ENCODE results near the gene SUCLG2.

The SUCLG2 gene

DNA sequence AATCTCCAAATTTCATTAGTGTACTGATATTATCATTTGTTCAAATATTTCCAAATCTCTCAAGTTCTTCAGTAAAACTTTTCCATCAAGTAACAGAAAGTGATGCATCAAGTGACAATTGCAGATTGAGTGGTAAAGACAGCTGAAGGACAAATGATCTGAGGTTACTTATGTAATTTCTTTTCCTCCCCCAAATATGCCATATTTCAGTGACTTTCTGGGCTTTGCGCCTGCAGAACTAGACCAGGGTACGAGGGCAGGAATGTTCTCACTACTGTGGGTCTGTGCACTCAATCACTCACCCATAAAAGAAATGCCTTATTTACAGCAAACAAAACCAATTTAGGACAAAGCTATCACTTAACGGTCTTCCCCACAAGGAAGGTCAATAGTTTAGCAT, 4.7 kb downstream of the SUCLG2 start:
- DNase-seq (ENCODE audit: low spot score) (no peak), FAIRE-seq (no peak)

DNA sequence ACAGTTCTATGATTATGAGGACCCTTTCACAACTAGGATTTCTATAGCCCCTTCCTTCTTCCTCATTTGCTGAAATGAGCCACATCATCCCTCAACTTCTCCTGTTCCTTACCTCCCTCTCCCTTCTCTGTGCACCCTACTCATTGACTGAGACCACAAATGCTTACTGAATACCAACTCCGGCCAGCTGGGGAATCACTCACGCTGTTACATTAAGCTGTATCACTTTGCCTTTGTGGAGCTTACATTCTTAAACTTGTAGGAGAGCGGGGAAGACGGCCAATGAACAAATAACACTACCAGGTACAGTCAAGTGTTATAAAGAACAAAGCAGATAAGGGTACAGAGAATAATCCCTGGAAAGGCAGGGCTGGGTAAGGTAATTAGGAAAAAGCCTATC, 5.7 kb downstream of the SUCLG2 start:
- peak; percentile 78 for FAIRE-seq
- peak; percentile 72 for DNase-seq (ENCODE audit: low spot score)

DNA sequence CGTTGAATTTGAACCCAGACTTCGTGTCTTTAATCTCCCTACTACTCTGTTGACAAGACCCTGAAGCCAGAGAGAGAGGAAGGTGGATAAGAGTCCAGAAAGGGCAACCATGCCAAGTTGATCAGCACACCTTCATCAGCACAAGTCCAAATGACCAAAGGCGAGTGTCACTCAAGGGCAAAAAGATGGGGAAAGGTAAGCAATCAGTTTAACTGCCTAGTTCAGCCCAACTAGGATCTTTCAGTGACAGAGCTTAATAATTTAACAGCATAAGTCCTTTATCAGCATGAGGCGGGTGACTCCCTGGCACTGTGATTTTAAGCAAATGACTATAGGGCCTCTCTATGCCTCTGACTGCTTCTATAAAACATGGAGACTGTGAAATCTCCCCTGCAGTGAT, 6.2 kb downstream of the SUCLG2 start:
- FAIRE-seq (no peak), DNase-seq (ENCODE audit: low spot score) (peak; percentile 54)

DNA sequence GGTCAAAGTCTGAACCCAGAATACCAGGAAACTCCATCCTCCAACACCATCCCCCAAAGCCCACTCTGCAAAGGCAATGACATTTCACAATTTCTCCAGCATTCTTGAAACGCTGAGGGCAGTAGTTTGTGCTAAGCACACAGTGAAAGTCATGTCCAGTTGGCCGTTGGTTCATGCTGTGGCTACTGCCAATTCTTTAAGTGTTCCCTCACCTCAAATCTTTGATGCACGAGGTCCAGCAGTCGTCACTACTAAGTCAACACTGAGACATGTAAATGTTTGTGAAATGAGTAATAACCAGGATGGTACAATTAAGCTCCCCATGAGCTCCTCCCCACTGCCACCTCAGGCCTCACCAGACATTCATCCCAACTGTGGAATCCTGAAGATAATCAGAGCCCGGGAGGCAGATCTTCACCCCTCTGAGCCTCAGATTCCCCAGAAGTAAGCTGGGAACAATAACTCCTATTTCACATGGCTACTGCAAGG, 7.0 kb downstream of the SUCLG2 start:
- peak; percentile 98 for FAIRE-seq
- peak; percentile 99 for DNase-seq (ENCODE audit: low spot score)

DNA sequence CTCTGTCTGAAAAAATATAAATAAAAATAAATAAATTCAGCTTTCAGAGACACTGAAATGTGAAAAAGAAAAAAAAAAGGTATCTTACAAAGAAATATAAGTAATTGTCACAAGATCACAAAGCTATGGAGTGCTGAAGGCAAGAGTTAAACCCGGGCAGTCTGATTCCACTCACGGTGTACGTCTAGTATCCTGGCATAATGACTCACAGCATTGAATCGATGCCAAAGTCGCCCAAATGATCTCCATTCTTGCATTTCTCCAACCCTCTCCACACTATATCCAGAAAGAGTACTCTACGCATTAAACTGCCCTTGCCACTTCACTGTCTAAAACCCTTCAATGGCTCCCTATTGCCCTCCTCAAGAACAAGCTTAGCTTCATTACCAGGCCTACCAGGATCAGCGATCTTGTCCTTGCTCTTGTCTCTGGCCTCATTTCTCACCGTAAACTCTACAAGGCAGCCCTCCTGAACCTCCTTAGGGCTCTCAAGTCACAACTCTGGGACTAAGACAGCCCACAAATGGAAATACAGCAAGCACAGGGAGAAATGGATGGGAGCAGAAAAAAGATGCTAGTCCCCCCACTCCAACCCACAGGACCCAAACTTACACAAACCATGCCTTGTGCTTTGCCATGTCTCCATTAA, 7.7 kb downstream of the SUCLG2 start:
- FAIRE-seq (peak; percentile 86), DNase-seq (ENCODE audit: low spot score) (peak; percentile 73)

DNA sequence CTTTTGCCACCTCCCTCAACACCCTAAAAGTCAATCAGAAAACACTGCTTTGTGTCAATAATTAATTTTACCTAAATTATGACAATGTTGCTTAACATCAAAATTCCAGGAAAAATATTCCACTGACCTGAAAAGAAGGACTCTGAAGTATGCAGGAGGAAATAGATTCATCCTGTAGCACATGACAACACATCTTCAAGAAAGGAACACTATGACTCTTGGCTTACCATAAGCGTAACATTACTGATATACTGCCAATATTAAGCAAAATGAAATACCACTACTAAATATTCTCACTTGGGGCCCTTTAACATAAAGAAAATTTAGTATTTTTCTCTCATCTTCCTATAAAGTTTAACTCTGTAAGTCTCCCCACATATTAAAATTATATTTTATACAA, 9.6 kb downstream of the SUCLG2 start:
- no peak for DNase-seq (ENCODE audit: low spot score)
- FAIRE-seq: no peak

DNA sequence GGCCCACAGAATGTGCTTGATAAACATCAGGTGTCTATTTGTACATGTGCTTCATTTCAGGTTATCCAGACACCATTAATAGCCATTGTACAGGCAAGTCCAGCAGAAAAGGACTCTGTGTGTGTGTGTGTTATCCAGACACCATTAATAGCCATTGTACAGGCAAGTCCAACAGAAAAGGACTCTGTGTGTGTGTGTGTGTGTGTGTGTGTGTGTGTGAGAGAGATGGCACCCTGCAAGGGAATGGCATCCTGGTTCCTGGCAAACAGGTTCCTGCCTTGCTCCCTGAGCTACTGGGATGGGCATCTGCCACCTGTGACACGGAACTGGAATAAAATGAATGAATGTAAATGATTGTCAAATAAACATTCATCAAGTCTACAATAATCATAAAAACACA, 11.7 kb downstream of the SUCLG2 start:
- no peak for DNase-seq (ENCODE audit: low spot score)
- no peak for FAIRE-seq

DNA sequence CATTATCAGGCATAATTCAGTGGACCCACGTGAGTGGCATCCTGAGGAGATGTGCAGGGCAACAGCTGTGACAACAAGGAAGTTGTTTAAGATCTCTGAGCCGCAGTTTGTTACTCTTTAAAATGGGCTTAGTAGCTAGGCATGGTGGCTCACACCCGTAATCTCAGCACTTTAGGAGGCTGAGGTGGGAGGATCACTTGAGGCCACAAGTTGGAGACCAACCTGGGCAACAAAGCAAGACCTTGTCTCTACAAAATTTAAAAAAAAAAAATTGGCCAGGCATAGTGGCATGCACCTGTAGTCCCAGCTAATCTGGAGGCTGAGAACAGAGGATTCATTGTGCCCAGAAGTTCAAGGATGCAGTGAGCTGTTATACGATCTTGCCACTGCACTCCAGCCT, 12.2 kb downstream of the SUCLG2 start:
- no peak for DNase-seq (ENCODE audit: low spot score)
- no peak for FAIRE-seq

DNA sequence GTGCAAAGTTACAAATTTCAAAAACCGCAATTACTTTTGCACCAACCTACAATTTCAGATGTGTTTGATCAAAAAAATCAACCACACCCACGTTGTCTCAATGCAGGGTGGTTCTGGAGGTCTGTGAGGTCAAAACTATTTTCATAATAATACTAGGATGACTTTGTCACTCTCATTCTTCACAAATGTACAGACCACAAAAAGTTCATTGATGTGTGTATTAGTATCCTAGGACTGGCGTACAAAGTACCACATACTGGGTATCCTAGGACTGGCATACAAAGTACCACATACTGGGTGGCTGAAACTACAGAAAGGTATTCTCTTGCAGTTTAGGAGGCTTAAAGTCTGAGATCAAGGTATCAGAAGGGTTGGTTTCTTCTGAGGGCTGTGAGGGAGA, 13.0 kb downstream of the SUCLG2 start:
- no peak for DNase-seq (ENCODE audit: low spot score)

DNA sequence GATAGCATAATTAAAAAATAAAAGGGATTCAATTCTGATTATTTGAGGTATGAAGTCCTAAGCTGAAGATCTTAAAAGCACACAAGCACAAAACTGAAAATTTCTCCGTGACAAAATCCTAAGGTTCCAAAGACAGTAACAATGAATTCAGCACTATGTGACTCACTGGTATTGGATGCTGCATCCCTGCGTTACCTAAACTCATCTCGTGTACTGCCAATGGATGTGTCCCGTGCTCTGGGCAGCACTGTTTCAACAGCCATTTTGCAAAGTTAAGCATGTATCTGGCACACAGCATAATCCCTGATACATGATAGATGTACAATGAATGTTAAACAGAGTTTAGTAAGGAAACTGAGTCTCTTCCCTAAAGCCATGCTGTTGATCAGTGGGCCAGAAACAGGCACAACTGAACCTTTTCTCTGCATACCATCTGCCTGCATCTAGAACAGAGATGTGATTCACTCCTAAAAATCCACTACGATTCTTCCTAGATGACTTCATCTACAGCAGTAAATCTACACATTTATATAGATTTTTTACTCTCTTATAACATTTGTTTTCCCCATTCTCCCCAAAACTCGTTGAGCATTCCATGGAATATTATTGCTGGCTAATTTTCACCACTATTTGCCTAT, 14.3 kb downstream of the SUCLG2 start:
- DNase-seq (ENCODE audit: low spot score) (no peak), FAIRE-seq (no peak)

More for the DNA sequence above, 13.0 kb downstream of the SUCLG2 start:
- FAIRE-seq: no peak

DNA sequence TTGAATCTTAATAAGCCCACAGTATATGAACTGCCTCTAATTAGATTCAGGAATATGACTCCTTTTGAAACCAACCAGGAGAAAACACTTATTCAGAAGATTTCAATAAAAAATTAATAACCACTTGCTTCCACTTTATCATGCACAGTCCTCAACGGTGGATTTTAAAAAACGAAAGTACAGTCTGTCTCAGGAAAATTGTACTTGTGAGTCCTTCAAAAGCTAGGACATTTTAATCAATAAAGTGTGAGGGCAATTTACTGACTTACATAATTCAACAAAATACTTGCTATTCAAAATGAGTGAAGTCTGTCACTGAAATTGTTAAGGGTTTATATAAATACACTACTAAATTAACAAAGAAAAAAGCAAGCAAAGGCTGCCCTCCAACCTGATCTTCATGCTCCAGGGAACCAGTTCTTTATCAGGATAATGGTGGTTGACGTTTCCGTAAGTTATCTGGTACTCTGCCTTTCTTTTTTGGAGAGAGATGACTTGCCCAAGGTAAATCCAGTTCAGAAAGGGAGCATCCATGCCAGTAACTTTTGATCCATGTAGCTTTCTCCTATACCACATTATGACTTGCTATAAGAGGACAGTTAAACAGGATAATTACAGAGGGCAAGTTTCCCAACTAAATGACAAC, 17.0 kb downstream of the SUCLG2 start:
- no peak for DNase-seq (ENCODE audit: low spot score)
- FAIRE-seq: no peak

DNA sequence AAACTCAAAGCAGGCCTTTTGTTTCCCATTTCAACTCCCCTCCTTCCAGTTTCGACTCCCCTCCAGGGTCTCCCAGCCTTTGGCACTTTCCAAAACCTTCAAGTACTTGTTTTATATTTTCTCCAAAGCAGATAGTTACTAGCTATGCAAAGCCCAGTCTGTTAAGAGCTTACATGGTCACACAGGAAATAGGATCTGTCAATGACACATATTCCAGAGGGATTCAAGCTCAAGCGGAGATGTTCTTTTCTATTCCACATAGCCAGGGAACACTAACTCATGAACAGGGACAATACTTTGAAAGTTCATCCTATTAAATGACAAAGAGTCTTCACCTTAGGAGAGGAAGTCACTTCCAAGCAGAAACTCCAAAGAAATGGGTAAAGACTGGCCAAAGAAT, 18.6 kb downstream of the SUCLG2 start:
- DNase-seq (ENCODE audit: low spot score) (no peak), FAIRE-seq (no peak)

DNA sequence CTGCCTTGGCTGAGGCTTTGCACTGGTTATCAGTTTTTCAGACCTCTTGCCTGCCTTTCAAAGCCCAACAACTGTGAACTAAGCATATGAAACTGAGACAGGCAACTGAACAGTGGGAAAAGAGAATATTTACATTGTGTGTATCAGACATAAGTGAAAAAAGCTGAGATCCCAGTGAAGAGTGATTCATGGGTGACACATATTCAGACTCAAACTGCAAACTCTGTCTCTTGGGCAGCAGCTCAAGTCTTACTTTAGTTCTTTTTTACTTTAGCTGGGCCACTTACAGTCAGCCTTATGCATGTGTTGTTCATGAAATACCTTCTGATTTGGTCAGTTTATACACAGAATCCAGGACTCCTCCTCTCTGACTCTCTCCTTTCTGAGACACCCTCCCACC, 19.2 kb downstream of the SUCLG2 start:
- FAIRE-seq: peak; percentile 84

DNA sequence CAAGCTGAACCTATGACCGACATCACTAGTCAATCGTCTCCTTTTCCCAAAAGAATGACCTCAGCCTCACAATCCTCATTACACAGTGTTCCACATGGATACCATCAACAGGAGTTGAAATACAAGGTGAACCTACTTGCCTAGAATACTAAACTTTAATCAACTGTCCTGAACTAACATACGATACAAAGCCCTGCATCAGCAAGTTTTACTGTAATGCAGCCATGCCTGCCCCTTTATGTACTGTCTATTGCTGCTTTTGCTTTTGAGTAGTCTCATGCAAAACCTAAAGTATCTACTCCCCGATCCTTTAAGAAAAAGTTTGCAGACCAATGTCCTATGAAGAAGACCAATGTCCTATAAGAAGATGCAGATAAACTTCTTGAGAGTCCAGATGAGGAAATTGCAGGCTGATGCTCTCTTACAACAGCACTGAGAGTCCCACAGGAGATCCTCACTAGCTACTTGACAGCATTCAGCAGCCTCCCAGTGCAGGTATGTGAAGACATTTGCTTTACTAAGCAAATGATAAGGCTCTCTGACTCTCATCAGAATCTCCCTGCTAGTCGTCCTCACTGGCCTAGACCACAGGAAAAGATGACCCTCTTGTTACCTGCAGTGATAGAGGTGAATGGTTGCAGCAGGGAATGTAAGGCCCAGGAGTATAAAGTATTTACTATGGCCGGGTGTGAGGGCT, 23.6 kb downstream of the SUCLG2 start:
- FAIRE-seq (no peak), DNase-seq (ENCODE audit: low spot score) (no peak)

More for the DNA sequence above, 19.2 kb downstream of the SUCLG2 start:
- DNase-seq (ENCODE audit: low spot score): peak; percentile 74

DNA sequence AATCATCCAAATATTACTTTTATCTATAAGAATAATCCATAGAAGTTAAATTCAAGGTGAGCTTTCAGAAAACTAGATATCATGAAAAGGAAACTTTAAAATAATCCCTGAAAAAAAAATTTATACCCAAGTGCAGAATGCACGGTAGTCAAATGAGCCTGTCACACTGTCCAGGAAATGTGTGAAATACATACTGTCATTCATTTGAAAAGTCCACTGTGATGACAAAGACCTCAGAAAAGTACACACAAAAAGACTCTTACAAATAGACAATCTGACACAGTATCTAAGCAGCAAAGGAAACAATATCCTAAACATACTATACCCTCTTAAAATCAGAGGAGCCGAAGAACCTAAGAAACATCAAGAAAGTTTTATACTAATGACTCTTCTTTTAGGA, 29.7 kb downstream of the SUCLG2 start:
- FAIRE-seq (no peak), DNase-seq (ENCODE audit: low spot score) (no peak)

DNA sequence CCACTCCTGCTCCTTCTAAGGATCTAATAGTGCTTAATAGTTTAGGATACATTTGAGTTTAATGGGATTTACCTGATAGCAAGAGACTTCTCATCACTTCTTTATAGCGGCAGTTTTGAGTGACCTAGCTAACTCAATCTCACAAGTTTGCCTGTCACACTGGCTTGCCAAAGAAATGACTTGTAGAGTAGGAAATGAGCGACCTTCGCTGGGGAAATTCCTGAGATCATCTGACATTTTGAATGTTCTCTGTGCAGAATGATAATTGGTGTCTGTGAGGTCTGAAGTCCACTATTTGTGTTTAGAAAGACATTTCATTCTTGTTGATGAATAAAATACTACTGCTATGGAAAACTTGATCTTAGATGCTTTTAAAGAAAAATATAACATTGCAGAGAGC, 30.3 kb downstream of the SUCLG2 start:
- DNase-seq (ENCODE audit: low spot score): no peak
- no peak for FAIRE-seq

DNA sequence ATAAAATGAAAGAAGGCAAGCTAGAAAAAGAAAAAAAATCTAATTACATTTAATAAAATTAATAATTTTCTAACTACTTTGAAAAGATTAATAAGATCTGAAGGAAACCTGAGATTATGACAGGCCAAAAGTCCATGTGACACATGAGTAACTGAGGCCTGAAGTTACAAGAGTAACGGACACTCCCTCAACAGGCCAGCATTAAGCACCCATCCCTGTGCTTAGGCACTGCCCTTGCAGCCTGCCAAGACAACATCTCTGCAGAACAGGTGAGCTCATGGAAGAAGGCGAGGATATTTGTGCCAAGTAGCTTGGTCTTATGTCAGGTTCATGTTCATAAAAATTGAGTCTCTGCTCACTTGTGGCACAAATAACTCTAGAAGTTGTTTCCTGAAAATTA, 31.8 kb downstream of the SUCLG2 start:
- FAIRE-seq (no peak), DNase-seq (ENCODE audit: low spot score) (no peak)

DNA sequence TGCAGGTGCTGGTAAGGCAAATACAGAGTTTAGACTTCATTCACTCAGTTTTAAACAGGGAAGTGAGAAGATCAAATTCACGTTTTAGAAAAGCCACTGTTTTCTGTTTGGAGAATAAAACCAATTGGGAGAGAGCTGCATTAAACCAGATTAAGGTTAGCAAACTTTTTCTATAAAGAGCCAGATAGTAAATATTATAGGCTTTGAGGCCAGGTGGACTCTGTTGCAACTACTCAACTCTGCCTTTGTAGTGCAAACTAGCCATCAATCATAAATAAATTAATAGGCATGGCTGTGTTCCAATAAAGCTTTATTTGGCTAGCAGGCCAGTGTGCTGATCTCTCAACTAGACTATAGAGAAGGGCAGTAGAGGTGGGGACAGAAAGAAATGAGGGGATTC, 33.5 kb downstream of the SUCLG2 start:
- DNase-seq (ENCODE audit: low spot score): no peak
- FAIRE-seq: no peak

DNA sequence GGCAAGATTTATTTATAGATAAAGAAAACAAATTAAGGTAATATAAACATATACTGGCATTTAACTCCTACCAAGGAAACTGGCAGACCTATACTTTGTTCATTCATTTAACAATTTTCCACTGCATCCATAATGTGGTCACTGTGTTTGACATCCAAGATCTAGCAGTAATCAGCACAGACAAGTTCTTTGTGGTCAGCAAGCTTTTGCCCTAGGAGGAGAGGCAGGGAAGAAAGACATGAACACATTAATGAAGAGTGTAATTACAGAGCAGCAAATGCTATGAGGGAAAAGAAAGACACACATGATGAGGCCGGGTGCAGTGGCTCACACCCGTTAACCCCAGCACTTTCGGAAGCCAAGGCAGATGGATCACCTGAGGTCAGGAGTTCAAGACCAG, 34.4 kb downstream of the SUCLG2 start:
- DNase-seq (ENCODE audit: low spot score) (no peak), FAIRE-seq (no peak)

DNA sequence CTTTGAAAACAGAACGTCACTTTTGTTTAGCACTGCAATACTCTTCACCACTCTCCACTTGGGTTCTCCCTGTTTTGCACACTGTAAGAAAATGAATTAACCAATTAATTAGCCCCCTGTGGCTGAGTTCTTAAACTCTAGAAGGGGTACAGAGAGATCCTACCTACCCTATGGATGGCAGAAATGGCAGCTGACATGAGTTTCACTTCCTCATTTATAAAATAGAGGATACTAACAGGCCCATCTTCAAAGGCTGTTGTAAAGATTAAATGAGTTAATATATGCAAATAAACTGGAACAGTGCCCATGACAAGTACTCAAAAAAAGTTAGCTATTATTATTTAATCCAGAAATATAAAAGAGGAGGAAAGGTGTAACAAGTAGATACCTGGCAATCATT, 36.9 kb downstream of the SUCLG2 start:
- no peak for DNase-seq (ENCODE audit: low spot score)
- FAIRE-seq: no peak

DNA sequence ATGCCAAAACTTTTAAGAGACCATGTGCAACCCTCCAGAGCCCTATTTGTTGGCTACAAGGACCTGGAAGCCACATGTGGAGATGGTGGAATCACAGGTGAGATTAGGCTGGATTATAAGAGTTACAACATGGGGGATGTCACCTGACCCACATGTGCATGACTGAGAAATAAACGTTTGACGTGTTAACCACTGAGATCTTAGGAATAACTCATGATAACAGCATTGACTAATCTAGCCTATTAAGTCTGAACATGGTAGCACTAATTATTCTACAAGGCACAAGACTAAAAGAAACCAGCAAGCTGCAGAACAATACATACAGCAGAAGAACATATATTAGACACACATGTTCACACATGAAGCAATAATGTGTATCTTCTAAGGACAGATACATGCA, 38.4 kb downstream of the SUCLG2 start:
- FAIRE-seq (no peak), DNase-seq (ENCODE audit: low spot score) (no peak)

DNA sequence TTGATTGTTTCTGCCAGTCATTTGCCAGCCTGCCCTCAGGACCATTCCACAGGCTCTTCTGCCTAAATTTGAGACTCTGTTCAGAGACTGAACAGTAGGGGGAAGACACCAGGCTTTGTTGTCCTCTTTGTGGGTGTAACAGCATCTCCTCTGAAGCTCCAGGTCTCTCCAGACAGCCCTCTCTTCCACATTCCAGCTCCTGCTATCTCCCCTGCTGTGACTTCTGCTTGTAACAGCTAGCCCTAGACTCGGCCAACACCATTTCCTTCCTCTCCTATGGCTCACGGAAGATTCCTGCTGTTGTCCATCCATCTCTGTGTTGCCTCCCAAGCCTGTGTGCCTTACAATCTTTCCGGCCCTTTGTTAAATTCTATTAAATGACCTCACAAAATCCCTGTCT, 40.2 kb downstream of the SUCLG2 start:
- DNase-seq (ENCODE audit: low spot score): no peak
- FAIRE-seq: no peak
